Endothelial cell of umbilical vein (primary cell): ENCODE data around the gene DDX23.

Experiments used
- CTCF ChIP-seq, 2 donors: IDR thresholded peaks; 1 replicate in 1 of 2; 2 replicates in 1 of 2; pipeline ENCODE4 v1.5.1; 2011; ENCODE audit warnings: low read length in 2 of 2, mild to moderate bottlenecking in 2 of 2, moderate library complexity in 2 of 2, control low read depth in 1 of 2, inconsistent platforms in 1 of 2, low read depth in 1 of 2; ENCODE audit not compliant: insufficient read depth in 1 of 2; ENCODE audit errors: extremely low read depth in 1 of 2
- EZH2 ChIP-seq: IDR thresholded peaks from 2 replicates; pipeline ENCODE4 v1.6.1; 2012; ENCODE audit warnings: borderline replicate concordance, low read depth, mild to moderate bottlenecking, moderate library complexity, low read length, inconsistent platforms; ENCODE audit not compliant: severe bottlenecking
- JUN ChIP-seq: IDR thresholded peaks from 2 replicates; pipeline ENCODE4 v1.6.1; 2011; ENCODE audit warnings: borderline replicate concordance, low read depth; ENCODE audit not compliant: insufficient read length, insufficient read depth

- TF ChIP-seq CTCF (IDR thresholded peaks at IDR 0.05; ENCODE audit: extremely low read depth in 1 of 2, insufficient read depth in 1 of 2, low read depth in 1 of 2, low read length in 2 of 2) (peak; percentile 98 to 100), JUN (no peak), EZH2 (no peak)
Observed at GRCh38 chr12:48814262-48815125, 37.5 kb downstream of the DDX23 start.
